ENCODE results near the gene ZBTB17.
"Not testable (repeated sequence)": the region's sequence is repeated elsewhere in the genome, so short reads cannot be mapped to it uniquely, and the experiment has no call there.

The ZBTB17 gene

GRCh38 chr1:15985611-15986297 is 9.9 kb upstream of the ZBTB17 start:
- DNase-seq, result no peak

- DNase-seq, result no peak
Observed at GRCh38 chr1:15983275-15983674, 7.4 kb upstream of the ZBTB17 start.

GRCh38 chr1:15981679-15982078 is 5.8 kb upstream of the ZBTB17 start:
- no peak for DNase-seq

- not testable (repeated sequence) for DNase-seq
Observed at GRCh38 chr1:15977947-15978346, 2.0 kb upstream of the ZBTB17 start.

- peak; percentile 39 for DNase-seq
Observed at GRCh38 chr1:15975358-15975804, 520 bp downstream of the ZBTB17 start.

- no peak for DNase-seq
Observed at GRCh38 chr1:15974855-15975254, 1.0 kb downstream of the ZBTB17 start.

- DNase-seq, result no peak
Observed at GRCh38 chr1:15973772-15974171, 2.1 kb downstream of the ZBTB17 start.

- DNase-seq, result no peak
Observed at GRCh38 chr1:15972409-15972808, 3.5 kb downstream of the ZBTB17 start.

- DNase-seq, result no peak
Observed at GRCh38 chr1:15970911-15971310, 5.0 kb downstream of the ZBTB17 start.

- no peak for DNase-seq
Observed at GRCh38 chr1:15969321-15969880, 6.5 kb downstream of the ZBTB17 start.

GRCh38 chr1:15968172-15968571 is 7.7 kb downstream of the ZBTB17 start:
- no peak for DNase-seq

- DNase-seq, result no peak
Observed at GRCh38 chr1:15966956-15967344, 9.0 kb downstream of the ZBTB17 start.

- DNase-seq, result no peak
Observed at GRCh38 chr1:15966081-15966955, 9.6 kb downstream of the ZBTB17 start.

- DNase-seq, result no peak
Observed at GRCh38 chr1:15965228-15965767, 10.6 kb downstream of the ZBTB17 start.

- DNase-seq, result no peak
Observed at GRCh38 chr1:15963968-15964648, 11.8 kb downstream of the ZBTB17 start.

- DNase-seq, result no peak
Observed at GRCh38 chr1:15963363-15963967, 12.4 kb downstream of the ZBTB17 start.

GRCh38 chr1:15962671-15963362 is 13.1 kb downstream of the ZBTB17 start:
- no peak for DNase-seq

GRCh38 chr1:15962176-15962575 is 13.7 kb downstream of the ZBTB17 start:
- DNase-seq, result no peak

GRCh38 chr1:15961492-15961891 is 14.4 kb downstream of the ZBTB17 start:
- DNase-seq, result no peak

- DNase-seq, result no peak
Observed at GRCh38 chr1:15960808-15961207, 15.1 kb downstream of the ZBTB17 start.

GRCh38 chr1:15959827-15960446 is 16.0 kb downstream of the ZBTB17 start:
- no peak for DNase-seq
